Stimulated activated CD8-positive, alpha-beta memory T cell treated with anti-CD3 and anti-CD28 coated beads, Interleukin-15, amount 100 ng/mL, for 4 hours (primary cell): ENCODE data around the gene UBE2F.
"Not testable (repeated sequence)": the region's sequence is repeated elsewhere in the genome, so short reads cannot be mapped to it uniquely, and the experiment has no call there.

Source experiments
- DNase-seq, 2 donors: peaks; one replicate each; pipeline ENCODE4 v3.0.0-alpha.2; 2020; ENCODE audit warnings: low read depth in 2 of 2

Gene UBE2F

DNA sequence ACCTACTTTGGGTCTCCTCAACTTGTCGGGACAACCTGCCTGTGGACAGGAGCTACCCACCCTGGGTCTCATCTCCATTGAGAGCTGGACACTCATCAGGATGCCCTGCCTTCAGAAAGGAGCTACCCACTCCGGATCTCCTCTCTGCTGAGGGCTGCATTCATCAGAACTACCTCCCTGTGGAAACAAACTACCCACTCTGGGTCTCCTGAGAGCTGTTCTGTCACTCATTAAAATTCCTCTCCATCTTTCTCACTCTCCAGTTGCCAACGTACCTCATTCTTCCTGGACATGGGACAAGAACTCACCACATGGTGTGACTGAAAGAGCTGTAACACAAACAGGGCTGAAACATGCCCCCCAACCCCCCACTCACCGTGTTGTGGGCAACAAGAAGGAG is 22.5 kb upstream of the UBE2F start:
- no peak for DNase-seq

DNA sequence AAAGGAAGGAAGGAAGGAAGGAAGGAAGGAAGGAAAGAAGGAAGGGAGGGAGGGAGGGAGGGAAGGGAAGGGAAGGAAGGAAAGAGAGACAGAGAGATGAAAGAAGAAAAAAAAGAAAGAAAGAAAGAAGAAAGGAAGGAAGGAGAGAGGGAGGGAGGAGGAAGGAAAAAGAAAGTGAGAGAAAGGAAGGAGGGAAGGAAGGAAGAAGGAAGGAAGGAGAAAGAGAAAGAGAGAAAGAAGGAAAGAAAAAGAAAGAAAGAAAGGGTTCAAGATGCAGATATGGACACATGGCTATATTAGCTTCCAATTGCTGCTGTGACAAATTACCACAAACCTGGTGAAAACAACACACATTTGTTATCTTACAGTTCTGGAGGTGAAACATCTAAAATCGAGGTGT is 20.4 kb upstream of the UBE2F start:
- DNase-seq: no peak

DNA sequence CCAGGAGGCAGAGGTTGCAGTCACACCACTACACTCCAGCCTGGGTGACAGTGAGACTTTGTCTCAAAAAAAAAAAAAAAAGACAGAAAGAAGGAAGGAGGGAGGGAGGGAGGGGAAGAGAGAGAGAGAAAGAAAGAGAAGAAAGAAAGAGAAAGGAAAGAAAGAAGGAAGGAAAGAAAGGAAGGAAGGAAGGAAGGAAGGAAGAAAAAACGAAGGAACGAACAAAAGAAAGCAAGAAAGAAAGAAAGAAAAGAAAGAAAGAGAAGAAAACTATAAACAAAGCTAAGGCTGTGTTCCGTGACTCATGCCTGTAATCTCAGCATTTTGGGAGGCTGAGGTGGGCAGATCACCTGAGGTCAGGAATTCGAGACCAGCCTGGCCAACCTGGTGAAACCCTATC is 15.5 kb upstream of the UBE2F start:
- not testable (repeated sequence) for DNase-seq

DNA sequence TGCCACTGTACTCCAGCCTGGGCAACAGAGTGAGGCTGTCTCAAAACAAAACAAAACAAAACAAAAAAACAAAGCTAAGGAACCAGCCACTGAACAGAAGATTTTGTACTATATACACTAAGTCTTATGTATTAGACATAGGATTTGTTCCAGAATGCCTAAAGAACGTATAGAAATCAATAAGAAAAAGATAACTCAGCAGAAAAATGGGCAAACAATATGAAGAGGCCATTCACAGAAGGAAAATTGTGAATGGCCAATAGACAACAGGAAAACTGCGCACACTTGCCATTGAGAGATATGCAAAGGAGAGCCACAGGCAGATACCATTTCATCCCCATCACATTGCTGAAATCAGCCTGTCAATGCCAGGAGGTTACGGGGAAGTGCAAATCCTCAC is 14.9 kb upstream of the UBE2F start:
- DNase-seq: no peak

DNA sequence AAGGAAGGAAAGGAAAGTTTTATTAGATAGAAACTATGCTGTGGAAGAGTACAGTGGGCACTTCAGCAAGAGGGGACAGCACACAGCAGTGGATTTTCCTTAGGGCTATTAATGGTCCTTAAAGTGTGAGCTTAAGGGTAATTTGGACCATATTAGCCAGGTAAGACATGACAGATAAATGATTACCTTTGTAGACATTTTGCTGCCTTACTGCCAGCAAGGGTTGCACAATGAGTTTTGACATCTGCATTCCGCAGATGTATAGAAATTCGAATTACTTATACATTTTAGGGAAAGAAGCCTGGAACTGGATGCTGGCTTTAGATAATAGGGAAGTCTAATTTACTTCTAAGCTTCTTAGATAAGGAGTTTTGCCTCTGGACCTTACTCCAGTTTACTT is 14.0 kb upstream of the UBE2F start:
- no peak for DNase-seq

DNA sequence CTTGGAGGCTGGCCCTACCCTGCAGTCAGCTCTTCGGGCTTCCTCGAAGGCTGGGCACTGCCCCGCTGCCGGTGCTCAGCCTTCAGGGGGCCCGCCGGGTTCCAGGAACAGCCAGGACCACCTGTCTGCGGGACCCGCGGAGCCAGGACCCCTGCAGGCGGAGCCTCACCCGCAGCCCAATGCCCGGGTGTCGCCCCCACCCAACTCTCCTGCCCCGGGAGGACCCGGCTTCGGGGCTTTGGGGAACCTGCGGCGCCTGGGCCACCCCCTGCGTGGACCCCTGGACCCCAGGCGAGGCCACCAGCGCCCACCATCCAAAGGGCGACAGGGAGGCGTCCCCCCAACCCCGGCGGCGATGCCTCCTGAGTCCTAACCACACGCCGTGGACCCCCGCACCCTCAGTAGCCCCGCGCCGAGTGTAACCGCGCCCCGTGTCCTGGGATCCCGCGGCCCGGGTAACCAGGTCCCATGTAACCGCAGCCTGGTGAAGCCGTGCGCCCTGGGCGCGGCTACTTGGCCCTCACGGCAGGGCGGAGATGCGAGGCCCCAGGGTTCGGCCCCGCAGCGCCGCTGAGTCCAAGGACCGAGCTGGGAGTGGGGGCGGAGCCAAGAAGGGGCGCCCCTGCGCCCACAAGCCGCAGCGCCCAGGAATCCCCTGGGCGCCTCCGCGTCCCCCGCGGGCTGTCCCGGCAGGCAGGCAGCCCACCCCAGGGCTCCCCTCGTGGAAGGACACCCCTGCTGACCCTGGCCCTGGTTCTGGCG is 11.0 kb upstream of the UBE2F start:
- DNase-seq: no peak

DNA sequence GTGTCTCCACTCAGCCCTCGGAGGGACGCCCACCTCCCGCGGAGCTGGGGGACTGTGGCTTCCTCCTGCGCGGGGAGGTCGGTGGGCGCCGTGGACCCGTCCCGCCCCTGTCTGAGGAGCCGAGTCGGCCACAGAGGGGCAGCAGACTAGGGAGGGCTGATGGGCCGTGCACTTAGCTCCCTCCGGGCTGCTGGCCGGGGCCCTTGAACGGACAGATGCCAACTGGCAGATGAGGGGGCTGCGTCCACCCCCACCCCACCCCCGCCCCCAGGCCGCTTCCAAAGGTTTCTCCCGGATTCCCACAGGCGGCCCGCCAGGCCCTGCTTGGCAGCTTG is 10.4 kb upstream of the UBE2F start:
- no peak for DNase-seq

DNA sequence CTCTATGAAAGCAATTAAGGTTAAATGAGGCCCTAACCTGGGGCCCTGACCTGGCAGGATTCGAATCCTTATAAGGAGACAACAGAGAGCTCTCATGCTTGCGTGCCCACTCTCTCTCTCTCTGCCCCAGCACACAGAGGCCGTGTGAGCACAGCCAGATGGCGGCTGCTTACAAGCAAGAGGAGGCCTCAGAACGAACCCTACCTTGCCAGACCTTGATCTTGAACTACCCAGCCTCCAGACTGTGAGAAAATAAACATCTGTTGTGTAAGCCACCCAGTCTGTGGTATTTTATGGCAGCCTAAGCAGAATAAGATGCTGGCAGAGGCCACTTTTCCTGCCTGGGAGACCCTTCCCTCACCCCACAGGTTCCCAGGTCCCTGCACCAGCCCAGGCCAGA is 5.2 kb upstream of the UBE2F start:
- no peak for DNase-seq

DNA sequence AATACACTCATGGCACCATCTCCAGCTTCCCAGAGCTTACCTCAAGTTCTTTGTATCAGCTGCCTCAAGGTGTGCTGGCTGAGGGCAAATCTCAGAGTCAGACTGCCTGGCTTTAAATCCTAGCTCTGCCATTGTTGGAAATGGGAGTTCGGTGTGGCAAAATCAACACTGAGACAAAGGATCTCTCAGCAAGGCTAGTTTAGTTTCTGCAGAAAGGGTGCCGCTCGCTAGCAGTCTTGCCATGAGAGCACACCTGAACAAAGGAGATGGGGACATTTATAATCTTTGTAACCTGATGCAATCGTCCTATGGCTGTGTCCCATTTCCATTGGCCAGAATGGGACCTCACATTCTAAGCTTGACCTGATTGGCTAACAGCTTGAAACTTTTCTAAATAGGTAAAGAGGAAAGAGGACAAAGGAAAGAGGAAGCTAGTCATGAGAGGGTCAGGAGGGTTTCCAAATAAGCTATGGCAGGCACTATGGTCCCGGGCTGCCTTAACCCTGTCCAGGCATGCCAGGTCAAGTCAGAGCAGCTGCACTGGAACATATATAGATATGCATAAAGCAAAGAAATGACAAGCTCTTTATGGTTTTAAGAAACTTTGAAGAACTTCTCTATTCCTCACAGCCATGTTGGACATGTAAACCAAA is 4.3 kb upstream of the UBE2F start:
- DNase-seq: no peak

DNA sequence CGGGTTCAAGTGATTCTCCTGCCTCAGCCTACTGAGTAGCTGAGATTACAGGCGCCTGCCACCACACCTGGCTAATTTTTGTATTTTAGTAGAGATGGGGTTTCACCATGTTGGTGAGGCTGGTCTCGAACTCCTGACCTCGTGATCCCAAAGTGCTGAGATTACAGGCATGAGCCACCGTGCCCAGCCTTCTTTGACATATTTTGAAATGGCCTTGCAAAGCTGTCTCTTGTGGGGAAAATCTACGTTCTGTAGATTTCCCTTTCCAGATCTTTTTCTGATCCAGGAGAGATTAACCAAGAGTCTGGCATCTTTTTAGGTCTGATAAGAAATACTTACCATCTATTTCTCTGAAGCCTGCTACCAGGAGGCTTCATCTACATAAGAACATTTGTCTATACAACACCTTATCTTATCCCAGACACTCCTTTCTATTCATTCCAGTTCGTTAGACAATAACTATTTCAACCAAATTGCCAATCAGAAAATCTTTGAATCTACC is 3.3 kb upstream of the UBE2F start:
- not testable (repeated sequence) for DNase-seq

DNA sequence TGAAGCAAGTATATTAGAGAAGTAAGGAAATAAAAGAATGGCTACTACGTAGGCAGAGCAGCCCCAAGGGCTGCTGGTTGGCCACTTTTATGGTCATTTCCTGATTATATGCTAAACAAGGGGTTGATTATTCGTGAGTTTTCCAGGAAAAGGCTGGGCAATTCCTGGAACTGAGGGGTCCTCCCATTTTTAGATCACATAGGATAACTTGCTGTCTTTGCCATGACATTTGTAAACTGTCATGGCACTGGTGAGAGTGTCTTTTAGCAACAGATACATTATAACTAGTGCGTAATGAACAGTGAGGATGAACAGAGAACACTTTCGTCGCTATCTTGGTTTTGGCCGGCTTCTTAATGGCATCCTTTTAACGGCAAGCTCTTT is 2.6 kb upstream of the UBE2F start:
- DNase-seq: no peak

DNA sequence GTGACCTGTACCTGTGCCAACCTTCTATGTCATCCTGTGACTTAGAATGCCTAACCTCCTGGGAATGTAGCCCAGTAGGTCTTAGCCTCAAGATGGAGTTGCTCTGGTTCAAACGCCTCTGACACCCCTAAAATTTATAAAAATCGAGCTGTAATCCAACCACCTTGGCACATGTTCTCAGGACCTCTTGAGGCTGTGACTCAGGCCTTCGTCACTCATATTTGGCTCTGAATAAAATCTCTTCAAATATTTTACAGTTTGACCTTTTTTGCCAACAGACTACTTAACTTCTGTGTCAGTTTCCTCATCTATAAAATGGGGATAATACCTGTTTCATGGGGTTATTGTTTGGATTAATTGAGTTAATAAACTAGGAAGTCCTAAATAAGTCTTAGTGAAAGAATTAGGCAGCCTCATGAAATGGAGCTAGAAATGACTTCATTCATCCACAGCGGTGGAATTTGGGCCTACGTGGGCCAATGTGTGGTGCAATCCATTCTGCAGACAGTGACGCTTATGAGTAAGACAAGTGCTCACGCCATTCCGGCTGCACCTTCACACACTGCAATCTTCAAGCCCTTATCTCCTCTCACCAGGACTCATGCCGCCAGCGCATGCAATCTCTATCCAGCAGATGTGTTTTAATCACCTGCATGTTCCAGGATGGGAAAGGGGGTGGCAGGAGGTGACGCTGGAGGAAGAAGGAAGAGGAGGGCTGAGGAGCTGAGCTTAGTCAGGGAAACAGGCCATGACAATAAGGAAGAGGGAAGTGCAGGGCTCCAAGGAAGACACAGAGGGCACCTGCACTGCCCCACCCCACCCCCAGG is 2.0 kb upstream of the UBE2F start:
- DNase-seq: no peak

DNA sequence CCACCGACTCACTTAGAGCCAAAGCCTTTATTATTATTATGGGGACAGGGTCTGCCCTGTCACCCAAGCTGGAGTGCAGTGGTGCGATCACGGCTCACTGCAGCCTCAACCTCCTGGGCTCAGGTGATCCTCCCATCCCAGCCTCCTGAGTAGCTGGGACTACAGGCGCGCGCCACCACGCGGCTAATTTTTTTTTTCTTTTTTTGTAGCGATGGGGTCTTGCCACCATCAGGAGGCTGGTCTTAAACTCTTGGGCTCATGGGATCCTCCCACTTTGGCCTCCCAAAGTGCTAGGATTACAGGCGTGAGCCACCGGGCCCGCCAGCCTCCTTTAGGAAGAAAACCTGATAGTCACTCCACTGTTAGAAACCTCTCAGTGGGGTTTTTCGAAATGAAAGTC is 970 bp upstream of the UBE2F start:
- not testable (repeated sequence) for DNase-seq

DNA sequence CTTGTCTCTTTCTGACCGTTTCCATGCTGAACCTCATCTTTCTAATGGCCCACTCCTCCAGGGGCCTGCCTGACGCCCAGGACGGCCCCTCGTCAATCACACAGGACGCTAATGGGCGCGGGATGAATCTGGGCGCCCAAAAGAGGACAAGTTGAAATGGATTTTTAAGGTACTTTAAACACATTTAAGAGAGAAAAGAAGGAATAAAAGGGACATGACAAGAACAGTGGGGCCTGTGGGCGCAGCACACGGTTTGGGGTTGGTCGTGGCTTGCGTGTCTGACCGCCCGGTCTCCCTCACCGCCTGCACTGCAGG is 607 bp upstream of the UBE2F start:
- DNase-seq: no peak

DNA sequence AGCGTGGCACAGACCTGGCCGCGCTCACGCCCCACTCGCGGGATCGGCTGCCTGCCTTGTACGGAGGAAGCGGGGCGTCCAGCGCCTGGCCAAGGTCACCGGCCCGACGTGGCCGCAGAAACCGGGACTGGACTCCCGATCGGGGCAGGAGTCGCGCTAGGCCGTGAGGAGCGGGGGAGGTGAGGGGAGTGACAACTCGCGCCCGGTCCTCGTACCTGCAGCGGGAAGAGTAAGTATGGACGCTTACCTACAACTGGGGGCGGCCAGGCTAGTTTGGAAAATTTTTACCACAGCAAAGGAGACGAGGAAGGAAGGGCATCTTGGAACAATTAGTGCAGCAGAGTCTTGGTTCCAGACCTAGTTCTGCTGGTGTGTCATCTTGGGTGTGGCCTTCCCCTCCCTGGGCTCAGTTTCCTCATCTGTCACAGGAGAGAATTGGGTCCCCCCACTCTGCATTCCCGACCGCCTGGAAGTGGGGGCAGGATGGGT is 693 bp downstream of the UBE2F start:
- no peak for DNase-seq

DNA sequence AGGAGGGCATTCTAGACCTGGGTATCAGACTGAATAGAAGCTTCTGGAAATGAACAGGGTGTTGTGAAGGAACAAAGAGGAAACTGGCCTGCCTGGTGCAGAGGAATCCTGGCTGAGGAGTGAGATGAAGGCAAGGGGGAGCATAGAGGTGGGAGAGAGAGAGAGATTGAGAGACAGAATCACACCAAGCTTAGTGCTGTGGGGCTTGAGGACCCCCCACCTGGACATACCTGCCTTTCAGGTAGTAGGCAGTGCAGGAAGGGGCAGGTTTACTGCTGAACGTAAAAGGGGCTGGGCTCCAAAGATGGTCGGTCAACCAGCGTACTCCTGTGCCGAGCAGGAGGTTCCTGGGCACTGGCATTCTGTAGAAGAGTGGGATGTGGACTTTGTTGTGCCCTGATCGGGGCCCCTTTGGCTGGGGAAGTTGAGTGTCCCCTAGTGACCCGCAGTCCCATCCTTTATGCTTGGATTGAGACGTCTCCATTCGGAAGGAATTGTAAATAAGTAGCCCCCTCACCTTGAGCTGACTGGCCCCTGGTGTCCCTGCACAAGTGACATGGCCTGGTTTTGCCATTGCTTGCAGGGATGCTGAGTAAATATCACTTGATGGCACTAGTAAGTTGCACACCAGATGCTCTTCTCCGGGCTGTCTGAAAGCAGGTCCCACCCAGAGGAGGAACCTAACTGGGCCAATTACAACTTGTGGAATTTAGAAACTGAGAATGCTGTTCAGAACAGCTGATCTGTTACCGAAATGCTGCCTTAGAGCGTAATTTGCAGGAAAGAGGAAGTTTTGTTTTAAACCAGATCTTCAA is 1.4 kb downstream of the UBE2F start:
- peak; percentile 12 to 17 for DNase-seq

DNA sequence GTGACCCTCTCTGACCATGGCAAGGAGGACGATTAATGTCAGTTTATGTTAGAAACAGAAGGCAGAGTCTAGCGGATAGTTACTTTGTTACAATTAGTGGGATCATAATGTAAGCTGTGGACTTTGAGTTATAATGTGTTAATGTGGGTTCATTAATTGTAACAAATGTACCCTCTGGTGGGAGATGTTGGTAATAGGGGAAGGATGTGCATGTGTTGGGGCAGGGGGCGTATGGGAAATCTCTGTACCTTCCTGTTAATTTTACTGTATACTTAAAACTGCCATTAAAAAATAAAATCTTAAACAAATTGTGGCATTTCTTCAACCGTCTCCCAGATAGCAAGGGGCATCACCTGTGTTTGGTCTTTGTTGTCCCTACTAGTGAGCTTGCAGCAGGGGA is 4.8 kb downstream of the UBE2F start:
- no peak for DNase-seq

DNA sequence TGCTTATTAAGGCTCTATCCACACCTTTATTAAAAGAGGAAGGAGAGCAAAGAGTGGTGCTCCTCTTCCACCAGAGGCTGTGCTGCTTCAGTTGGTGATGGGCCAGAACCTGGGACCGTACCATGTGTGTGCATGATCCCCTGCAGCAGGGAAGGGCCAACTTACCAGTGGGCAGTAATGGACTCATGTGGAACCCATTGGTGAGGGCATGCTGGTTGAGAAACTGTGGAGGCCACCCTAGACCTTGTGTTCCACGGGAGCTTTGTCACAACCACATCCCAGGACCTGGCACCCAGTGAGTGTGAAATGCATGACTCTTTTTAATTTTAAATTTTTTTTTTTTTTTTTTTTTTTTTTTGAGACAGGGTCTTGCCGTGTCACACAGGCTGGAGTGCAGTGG is 5.4 kb downstream of the UBE2F start:
- DNase-seq: no peak

DNA sequence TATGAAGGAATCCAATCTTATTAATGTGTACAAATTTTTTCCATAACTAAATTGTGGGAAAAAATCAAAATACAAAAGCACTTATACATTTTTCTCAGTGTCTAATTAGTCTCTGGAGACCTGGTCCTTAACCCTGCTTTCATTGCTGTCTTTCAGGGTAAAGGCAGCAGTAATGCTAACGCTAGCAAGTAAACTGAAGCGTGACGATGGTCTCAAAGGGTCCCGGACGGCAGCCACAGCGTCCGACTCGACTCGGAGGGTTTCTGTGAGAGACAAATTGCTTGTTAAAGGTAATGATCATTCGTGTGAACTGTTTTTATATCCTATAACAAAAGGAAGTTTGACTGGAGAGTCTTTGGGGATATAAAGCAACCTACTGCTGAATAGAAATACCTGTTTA is 6.1 kb downstream of the UBE2F start:
- DNase-seq: no peak

DNA sequence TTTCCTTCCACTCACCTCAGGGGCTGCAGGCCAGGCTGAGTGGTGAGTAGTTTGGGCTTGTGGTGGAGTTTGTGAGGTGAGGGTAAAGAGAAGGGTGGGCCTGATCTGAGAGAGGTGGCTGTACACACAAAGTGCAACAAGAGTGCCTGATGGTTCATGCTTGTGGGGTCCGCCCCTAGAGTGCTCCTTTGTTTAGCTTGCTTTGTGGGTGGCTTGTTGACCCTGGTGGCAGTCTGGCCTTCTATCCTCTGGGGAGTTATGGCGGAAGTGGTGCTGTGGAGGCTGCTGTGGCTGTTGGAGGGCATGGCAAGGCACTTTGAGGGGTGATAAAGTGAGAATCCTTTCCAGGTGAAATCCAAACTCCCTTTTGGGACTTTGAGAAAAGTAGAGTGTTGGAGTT is 10.6 kb downstream of the UBE2F start:
- no peak for DNase-seq

DNA sequence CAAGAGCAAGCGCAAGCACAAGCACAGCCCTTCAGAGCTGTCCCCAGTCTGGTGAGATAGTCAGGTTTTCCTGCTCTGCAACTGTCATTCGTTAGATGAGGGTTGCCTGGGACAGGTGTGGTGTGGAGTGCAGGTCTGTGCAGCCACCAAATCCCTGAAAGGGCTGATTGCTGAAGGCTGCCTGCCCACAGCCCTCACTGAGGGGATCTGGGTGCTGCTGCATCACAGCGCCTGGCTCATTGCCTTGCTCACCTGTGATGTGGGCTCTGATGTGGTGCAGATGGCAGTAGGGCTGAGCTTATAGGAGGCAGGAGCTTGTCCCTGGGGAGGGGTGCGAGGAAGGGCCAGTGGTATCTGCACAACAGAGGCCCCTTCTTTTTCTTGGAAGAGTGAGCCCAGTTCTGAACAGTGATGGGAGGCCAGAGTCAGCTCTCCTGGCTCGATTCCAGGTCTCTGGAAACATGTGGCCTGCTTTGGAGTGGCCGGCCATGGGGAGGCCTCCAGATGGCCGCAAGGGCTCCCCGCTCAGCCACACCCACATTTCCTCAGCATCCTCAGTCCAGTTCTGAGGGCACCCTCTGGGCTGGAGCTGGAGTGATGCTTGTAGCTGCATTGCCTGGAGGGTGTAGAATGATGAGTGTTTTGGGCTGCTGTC is 11.4 kb downstream of the UBE2F start:
- DNase-seq: no peak
